Panc1 (cell line): ENCODE measurements around the gene PMFBP1. TPM values are rescaled to one million over a fixed set of nuclear protein-coding genes. Genes with fewer than 3 reads are reported as not detected.

Source experiments
- ATAC-seq: fragments of 200-7000 bp; cut with Tn5 transposase; 2 replicates; pipeline ENCODE4 v1.9.1; 2020; ENCODE audit warnings: mild to moderate bottlenecking, moderate library complexity
- Bru-seq: library from RNA; stranded (reverse); fragments of 400-500 nt; gene quantifications from one replicate; lab custom pipeline; 2021; lab: Mats Ljungman, UMichigan
- BruChase-seq, 2 experiments: library from RNA; stranded (reverse); fragments of 400-500 nt; gene quantifications; one replicate each; lab custom pipeline; 2021; lab: Mats Ljungman, UMichigan
- BruUV-seq: library from RNA; stranded (reverse); fragments of 400-500 nt; replicated peaks from 2 replicates; lab custom pipeline; 2021; lab: Mats Ljungman, UMichigan
- CTCF ChIA-PET: fragments of 300-600 bp; sonication (Branson Sonifier 250); formaldehyde crosslinking; loops from one replicate; lab custom pipeline; 2022; ENCODE audit warnings: antibody characterized with exemption; lab: Charles Lee
- POLR2A ChIA-PET: fragments of 300-600 bp; sonication (Branson Sonifier 250); formaldehyde crosslinking; loops from one replicate; lab custom pipeline; 2022; ENCODE audit warnings: antibody characterized with exemption; lab: Charles Lee
- DNase-seq: peaks from one replicate; pipeline ENCODE4 v3.0.0-alpha.2; 2010; ENCODE audit warnings: low read depth, low spot score
- H3K27ac ChIP-seq: 2 replicates; pipeline ENCODE4 v1.5.1; 2011; ENCODE audit warnings: mild to moderate bottlenecking, low read length, inconsistent platforms
- H3K27me3 ChIP-seq: fragments of 200-500 bp; sonication (Bioruptor generic); 2 replicates; pipeline ENCODE4 v1.6.0; 2014; ENCODE audit warnings: low read length, inconsistent platforms; ENCODE audit not compliant: control insufficient read depth, insufficient read depth
- H3K36me3 ChIP-seq: fragments of 200-500 bp; sonication (Bioruptor generic); 2 replicates; pipeline ENCODE4 v1.5.1; 2014; ENCODE audit warnings: inconsistent platforms, mild to moderate bottlenecking, low read length, moderate library complexity; ENCODE audit not compliant: control insufficient read depth, insufficient read depth
- H3K4me1 ChIP-seq: 2 replicates; pipeline ENCODE4 v1.5.1; 2011; ENCODE audit warnings: inconsistent platforms, mild to moderate bottlenecking, low read length, moderate library complexity; ENCODE audit not compliant: control insufficient read depth, insufficient read depth
- H3K4me3 ChIP-seq, 2 experiments: 2 replicates each; pipeline ENCODE4 v1.5.1; 2011 to 2012; ENCODE audit warnings: low read depth in 2 of 2, low read length in 2 of 2, mild to moderate bottlenecking in 2 of 2, inconsistent platforms in 1 of 2, moderate library complexity in 1 of 2
- H3K9me3 ChIP-seq: fragments of 200-500 bp; sonication (Bioruptor generic); 2 replicates; pipeline ENCODE4 v1.5.1; 2014; ENCODE audit warnings: low read depth, mild to moderate bottlenecking, inconsistent platforms, low read length, moderate library complexity; ENCODE audit not compliant: control insufficient read depth, insufficient read depth
- CTCF ChIP-seq: fragments of 450-650 bp; IDR thresholded peaks from 2 replicates; pipeline ENCODE4 v1.5.1; 2017; ENCODE audit warnings: mild to moderate bottlenecking
- POLR2AphosphoS5 ChIP-seq: IDR thresholded peaks from 2 replicates; pipeline ENCODE4 v1.6.1; 2012; ENCODE audit warnings: mild to moderate bottlenecking, low read depth, low read length, moderate library complexity
- SIN3A ChIP-seq: IDR thresholded peaks from 2 replicates; pipeline ENCODE4 v1.6.1; 2012; ENCODE audit warnings: low read depth, mild to moderate bottlenecking, low read length, moderate library complexity, borderline replicate concordance; ENCODE audit not compliant: insufficient read depth
- TCF7L2 ChIP-seq: IDR thresholded peaks from 2 replicates; pipeline ENCODE4 v1.6.1; 2011; ENCODE audit warnings: mild to moderate bottlenecking, low read depth, low read length, inconsistent platforms
- in situ Hi-C: cut with HindIII; loops from 2 replicates; pipeline ENCODE4 v1.10.0; 2016; ENCODE audit warnings: low sequenced_read_pairs, low pct_unique_long_range_greater_than_20kb
- intact Hi-C: fragments of 100-400 bp; cut with micrococcal nuclease; formaldehyde crosslinking; loops from one replicate; pipeline ENCODE4 v1.10.0; 2022; ENCODE audit not compliant: unreplicated experiment
- long read RNA-seq: library from polyadenylated mRNA; unstranded; transcript quantifications from one replicate; pipeline ENCODE4 v2.0.0, GENCODE V29; 2021; ENCODE audit not compliant: unreplicated experiment
- polyA plus RNA-seq: library from polyadenylated mRNA; unstranded; fragments of >200 nt; gene quantifications from one replicate; pipeline ENCODE4 v1.2.1, GENCODE V29; 2012; ENCODE audit warnings: missing spikeins; ENCODE audit not compliant: insufficient read length
- total RNA-seq: library from RNA; stranded (reverse); gene quantifications from one replicate; pipeline ENCODE4 v1.2.1, GENCODE V29; 2021; ENCODE audit not compliant: unreplicated experiment
- TF ChIP-seq, protein P1 (sequence below), 2 experiments: IDR thresholded peaks; 2 replicates each; pipeline ENCODE4 v1.6.1; 2011 to 2012; ENCODE audit warnings: low read depth in 2 of 2, control low read depth in 1 of 2, low read length in 1 of 2, mild to moderate bottlenecking in 1 of 2, moderate library complexity in 1 of 2; ENCODE audit not compliant: insufficient read depth in 1 of 2

Gene PMFBP1
- total RNA-seq = 0.10 TPM
- polyA plus RNA-seq = 0.45 TPM
- Bru-seq, nascent RNA = percentile 18 among the genes with signal in this experiment
- percentile 22 among the genes with signal in this experiment for BruChase-seq, experiment 1, labeled RNA remaining after a 2-hour chase
- BruChase-seq, experiment 2, labeled RNA remaining after a 6-hour chase = percentile 24 among the genes with signal in this experiment
- long read RNA-seq = 0 reads

- no peak for ATAC-seq
Observed at GRCh38 chr16:72172105-72173034, at the start of gene PMFBP1. Gene PMFBP1 (minus strand): TSS chr16:72172155. CDS start chr16:72171208, 947 bp downstream.

GRCh38 chr16:72221630-72222024 lies 49.7 kb upstream of the PMFBP1 start:
- H3K4me3 ChIP-seq = no peak overlapping the region
- POLR2A ChIA-PET = no interaction called here
- no peaks in the 10 kb centered on the region for H3K36me3 ChIP-seq
- no peak for ATAC-seq
- CTCF ChIA-PET = no interaction called here
- in situ Hi-C loops = no loop called here
- TF ChIP-seq POLR2AphosphoS5 (no peak), TCF7L2 (no peak)
- no peak overlapping the region for H3K27ac ChIP-seq
- no peaks in the 10 kb centered on the region for H3K9me3 ChIP-seq
- intact Hi-C loops = no loop called here
- no peak for DNase-seq
- H3K27me3 ChIP-seq = no peaks in the 10 kb centered on the region
- BruUV-seq = no TSS peak
- no peaks in the 10 kb centered on the region for H3K4me1 ChIP-seq

More at GRCh38 chr16:72172105-72173034, at the start of gene PMFBP1:
- DNase-seq = no peak
- H3K27me3 ChIP-seq = peaks cover 4% of the 10 kb centered on the region; the same call in 1 of the 2 replicates
- intact Hi-C loops = no loop called here
- TF ChIP-seq, protein P1, sequence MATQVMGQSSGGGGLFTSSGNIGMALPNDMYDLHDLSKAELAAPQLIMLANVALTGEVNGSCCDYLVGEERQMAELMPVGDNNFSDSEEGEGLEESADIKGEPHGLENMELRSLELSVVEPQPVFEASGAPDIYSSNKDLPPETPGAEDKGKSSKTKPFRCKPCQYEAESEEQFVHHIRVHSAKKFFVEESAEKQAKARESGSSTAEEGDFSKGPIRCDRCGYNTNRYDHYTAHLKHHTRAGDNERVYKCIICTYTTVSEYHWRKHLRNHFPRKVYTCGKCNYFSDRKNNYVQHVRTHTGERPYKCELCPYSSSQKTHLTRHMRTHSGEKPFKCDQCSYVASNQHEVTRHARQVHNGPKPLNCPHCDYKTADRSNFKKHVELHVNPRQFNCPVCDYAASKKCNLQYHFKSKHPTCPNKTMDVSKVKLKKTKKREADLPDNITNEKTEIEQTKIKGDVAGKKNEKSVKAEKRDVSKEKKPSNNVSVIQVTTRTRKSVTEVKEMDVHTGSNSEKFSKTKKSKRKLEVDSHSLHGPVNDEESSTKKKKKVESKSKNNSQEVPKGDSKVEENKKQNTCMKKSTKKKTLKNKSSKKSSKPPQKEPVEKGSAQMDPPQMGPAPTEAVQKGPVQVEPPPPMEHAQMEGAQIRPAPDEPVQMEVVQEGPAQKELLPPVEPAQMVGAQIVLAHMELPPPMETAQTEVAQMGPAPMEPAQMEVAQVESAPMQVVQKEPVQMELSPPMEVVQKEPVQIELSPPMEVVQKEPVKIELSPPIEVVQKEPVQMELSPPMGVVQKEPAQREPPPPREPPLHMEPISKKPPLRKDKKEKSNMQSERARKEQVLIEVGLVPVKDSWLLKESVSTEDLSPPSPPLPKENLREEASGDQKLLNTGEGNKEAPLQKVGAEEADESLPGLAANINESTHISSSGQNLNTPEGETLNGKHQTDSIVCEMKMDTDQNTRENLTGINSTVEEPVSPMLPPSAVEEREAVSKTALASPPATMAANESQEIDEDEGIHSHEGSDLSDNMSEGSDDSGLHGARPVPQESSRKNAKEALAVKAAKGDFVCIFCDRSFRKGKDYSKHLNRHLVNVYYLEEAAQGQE (IDR thresholded peaks at IDR 0.05; ENCODE audit: insufficient read depth in 1 of 2, low read depth in 2 of 2, low read length in 1 of 2) = no peak
- no peak for TF ChIP-seq SIN3A
- TF ChIP-seq CTCF = no peak
- TF ChIP-seq POLR2AphosphoS5 = no peak
- TF ChIP-seq TCF7L2 = no peak
- in situ Hi-C loops = no loop called here
- BruUV-seq = no TSS peak
- no peak within 1 kb of the TSS for H3K27ac ChIP-seq
- H3K9me3 ChIP-seq = no peaks in the 10 kb centered on the region
- no peaks in the 10 kb centered on the region for H3K4me1 ChIP-seq
- ChIA-PET CTCF (no interaction called here), POLR2A (no interaction called here)
- no peaks in the 10 kb centered on the region for H3K36me3 ChIP-seq
- no peak within 1 kb of the TSS for H3K4me3 ChIP-seq
